NCI-H345 treated with DMSO at 0.1 percent for 48 hours (cell line): Measurements from ENCODE around the gene TTC7B.

Experiments
- DNase-seq: peaks from one replicate; lab custom pipeline; 2025; ENCODE audit not compliant: unreplicated experiment; lab: John Stamatoyannopoulos, UW

The TTC7B gene

DNA sequence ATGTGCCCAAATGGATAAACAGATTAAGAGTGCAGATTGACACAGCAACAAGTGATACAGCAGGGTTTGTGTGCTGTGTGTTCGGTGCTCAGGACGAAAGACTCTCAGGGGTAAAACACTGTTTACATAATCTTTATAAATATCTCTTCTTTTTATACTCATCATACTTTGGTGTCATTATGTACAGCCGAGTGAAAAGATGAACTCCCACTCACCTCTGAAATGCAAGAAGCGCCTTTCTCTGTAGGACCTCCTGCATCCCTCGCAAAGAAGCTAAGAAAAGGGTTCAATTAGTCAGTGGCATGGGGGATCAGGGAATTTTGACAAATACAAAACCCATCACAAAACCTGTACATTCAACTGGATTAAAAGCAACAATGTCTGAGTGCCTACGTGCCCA, 163.6 kb downstream of the TTC7B start:
- no peak for DNase-seq

DNA sequence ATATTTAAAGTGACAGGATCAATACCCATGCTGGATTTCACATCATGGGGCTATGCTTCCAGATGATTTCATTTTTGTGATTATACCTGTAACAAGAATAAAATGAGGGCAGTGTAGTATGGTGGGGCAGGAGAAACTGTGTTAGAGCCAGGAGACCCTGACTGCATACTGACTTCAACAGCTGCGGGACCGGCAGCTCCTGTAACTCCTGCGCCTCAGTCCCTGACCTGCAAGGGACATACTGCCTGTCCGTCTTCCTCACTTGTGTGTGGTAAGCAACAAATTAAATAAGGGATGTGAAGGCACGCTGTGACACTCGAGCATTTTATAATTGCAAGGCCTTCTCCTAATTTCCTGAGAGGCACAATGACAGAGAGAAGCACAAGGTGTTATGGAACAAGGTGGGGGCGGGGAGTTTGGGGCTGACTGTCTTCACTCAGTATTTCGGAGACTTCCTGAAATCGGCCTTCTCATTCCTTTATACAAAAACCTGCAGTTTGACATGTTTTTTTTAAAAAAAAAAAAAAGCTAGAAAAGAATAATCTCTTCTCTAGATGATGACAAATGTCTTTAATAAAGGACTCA, 164.2 kb downstream of the TTC7B start:
- DNase-seq, result no peak

DNA sequence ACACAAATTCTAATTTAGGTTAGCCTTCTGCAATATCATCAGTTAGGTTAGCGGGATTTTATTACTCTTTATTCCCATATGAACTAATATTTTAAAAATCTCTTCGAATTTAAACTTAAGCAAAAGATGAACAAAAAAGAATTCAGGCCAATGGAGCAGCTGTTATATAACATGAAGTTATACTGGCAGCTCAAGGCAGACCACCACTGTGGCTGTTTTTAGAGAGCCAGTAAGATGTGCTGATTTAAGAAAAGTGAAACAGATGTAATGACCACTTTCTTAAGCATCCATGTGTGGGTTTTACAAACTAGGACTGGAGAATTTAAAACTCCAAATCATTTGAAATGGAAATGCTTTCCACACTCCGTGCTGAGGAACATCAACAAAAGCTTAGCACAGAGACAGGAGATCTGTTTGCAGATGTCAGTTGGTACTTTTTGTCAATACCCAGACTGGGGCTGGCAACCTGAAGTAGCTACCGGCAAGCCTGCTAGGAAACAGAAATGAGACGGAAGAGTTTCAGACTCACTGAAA, 164.9 kb downstream of the TTC7B start:
- DNase-seq, result no peak

DNA sequence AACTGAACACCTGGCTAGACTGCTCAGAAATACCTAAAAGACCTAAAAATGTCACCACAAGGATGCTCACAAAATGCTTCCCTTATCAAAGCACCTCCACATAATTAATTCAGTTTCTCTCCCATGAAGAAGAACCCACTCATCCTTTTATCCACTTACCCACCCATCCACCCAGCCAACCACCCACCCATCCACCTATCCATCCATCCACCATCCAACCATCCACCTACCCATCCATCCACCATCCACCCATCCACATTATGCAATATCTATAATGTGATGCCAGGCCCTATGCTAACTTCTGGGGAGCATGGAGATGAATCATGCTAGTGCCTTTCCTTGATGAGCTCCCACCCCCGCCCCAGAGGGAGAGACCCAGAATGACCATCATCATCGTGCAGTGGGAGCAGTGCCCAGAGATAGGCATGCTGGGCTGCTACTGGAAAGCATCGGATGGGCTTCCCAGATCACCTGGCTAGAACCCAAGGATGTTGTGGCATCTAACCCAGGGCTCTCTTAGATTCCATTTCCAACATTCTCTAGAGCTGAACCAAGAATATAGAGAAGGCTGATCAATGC, 166.6 kb downstream of the TTC7B start:
- DNase-seq, result no peak

DNA sequence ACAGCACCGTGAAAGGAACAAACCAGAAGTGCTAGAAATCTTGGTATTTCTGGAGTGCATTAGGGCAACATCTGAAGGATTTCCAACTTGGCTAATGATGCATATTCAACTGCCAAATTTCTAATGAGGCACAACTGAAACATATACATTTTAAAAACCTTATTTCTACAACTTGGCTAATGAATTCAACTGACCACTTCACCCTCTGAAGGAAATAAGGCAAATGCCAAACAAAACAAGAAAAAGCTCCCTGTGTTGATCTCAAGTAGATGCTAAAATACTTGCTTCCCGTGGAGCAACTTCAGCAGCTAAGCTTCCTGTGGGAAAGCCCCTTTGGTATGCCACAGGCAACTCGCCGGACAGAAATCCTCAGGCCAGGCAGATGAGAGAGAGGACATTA, 167.1 kb downstream of the TTC7B start:
- DNase-seq, result no peak

DNA sequence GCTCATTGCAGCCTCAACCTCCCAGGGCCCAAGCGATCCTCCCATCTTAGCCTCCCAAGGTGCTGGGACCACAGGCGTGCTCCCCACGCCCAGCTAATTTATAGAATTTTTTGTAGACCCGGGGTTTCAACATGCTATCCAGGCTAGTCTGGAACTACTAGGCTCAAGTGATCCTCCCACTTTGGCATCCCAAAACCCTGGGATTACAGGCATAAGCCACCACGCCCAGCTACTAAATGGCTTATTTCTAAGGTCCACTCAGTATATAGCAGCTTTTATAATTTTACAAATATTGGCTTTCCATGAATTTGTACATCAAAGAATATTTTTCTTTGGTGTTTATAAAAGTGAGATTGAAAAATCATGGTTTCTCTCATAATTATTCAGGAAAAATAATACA, 167.8 kb downstream of the TTC7B start:
- no peak for DNase-seq

DNA sequence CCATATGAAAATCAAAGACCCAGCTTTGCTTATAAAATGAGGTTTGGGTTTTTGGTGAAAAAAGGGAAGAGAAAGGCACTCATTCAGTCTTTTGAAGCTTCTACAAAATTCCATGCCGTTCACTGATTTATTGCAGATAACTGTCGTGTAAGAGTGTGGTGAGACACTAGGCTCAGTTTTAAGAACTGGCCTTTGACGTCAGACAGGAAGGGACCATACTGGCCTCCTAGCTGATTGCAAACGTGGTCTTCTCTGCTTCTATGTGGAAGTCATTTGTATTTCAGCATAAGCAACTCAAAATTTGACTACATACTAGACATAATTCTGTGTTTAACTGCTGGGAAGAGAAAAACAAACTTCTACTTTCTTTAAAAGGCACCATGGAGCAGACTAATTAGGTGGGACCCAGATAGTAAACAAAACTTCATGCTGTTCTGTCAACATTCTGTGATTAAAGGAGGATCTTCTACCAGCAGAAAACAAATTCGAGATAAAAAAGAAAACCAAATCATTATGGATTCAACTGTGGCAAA, 168.7 kb downstream of the TTC7B start:
- DNase-seq, result no peak

DNA sequence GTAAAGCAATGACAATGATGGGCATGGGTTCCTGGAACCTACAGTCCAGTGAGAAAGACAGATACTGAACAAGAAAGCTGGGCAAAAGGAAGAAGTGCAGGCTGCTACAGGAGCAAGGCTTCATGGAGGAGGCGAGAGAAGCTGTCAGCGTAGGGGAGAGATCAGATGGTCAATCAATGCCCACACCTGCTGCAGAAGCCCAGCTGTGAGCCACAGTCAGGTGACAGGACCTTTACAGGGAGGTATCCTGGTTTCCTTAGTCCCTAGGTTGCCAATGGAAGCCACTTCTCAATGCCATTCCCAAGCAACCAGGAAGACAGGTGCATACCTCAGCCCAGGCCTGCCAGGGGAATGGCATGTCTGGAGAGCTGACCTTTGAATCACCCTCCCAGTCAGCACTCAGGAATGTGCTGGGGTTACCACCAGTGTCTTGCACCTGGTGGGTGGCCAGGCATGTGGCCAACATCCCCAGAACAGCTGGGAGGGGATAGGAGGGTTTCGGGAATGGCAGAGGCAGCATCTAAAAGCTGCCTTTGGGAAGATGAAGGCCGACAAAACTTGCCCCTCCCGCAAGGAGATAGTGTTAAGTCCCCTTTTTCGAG, 170.3 kb downstream of the TTC7B start:
- no peak for DNase-seq

DNA sequence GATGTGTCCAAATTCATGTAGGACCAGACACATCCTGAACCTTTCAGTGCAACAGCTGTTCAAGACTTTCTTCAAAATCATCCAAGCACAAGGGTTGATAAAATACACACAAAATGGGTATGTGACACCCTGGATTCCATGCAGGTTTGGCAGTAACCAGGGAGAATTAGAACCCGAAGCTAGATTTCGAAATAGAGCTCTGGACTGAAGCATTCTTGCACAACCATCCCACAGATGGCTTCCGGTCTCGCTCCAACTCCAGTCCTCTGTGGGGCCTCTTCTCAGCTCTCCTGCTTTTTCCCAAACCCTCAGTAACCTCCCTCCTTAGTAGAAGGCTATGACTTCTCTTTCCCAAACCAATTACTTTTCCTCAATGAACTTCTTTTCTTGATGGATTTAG, 171.3 kb downstream of the TTC7B start:
- no peak for DNase-seq

DNA sequence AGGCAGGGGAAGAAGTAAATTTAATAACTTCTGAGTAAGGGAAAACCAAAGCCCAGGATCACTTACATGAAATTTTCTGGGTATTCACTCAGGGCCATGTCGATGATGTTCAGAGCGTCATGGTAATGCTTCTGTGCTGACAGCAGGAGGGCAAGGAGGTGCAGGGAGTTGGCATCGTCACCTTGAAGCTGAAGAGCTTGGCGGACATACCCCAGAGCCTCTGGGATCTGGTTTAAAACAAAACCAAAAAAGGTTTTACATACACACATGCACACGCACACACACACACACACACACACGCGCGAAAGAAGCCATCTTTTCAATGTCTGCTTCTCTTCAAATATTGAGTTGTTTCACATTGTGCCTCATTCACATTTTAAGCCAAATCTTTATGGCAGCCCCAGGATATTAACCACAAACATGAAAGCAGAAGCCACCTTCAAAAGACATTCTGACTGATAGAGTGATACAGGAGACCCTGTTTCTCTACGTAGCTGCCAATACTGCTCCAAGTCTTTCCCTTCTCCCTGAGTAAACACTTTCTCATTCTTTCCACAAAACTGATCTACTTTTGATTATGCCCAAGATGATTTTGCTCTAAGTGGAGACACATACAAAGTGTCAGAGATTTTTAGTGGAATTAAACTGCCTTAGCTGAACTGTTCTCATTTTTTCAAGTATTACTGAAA, 172.1 kb downstream of the TTC7B start:
- no peak for DNase-seq

DNA sequence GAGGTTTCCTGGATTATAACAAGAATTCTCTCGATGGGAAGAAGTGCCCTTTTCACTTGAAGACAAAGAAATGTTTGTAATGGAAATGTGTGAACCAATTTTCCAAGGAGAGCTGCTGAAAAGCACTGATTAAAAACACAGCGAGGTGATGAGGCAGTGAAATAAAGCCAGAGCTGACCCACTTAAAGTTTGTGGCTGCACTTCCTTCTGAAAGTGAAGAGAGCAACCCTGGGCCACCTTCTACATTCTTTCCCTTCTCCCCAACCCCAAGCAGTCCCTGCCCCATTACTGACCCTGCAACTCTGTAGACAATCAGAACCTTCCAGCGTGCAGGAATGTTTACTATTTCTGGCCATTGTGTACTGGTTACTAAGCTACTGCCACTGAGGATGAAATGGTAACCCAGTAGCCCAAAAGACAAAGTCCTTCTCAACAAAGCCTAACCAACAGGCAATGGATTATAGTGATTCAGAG, 173.9 kb downstream of the TTC7B start:
- DNase-seq, result no peak

DNA sequence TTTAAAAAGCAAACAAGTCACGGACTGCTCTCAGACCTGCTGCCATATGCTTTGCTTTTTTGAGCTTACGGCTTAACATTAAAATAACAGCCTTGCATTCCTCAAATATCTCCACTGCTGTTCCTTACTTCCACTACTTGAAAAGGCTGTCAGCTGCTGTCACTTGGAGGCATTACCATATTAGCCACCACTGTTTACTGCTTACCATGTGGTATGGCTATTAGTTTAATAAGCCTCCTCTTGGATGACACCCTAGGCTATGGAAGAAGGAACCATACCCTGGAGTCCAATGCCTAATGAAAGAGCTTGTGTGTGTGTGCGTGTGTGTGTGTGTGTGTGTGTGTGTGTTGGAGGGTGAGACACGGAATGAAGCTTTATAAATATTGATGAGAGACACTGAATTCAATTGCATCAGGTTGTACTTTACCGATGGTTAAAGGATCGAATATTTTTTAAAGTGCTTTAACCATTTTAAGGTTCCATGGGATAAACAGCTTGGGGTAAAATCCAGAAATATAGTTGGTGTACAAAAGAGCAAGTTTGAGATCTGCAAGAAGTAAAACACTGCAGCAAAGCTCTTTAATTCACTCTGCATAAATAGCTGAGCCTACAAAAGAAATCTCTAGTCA, 174.5 kb downstream of the TTC7B start:
- DNase-seq, result no peak

DNA sequence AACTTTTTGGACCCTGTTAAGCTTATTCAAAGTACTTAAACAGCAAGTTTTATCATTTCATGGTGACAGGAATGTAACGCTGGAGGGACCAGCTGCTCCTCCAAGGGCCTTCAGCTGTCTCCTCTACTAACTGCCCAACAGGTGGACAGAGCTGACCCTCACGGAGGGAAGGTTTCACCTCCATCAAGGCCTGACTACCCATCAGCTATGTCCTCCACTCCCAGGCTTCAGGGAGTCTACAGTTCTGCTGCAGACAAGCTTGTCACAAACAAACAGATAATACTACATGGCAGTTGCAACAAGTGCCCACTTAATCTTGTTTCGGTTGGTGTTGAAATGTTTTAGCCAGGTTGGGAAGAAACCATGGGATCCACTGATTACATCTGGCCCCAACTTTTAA, 175.1 kb downstream of the TTC7B start:
- no peak for DNase-seq

DNA sequence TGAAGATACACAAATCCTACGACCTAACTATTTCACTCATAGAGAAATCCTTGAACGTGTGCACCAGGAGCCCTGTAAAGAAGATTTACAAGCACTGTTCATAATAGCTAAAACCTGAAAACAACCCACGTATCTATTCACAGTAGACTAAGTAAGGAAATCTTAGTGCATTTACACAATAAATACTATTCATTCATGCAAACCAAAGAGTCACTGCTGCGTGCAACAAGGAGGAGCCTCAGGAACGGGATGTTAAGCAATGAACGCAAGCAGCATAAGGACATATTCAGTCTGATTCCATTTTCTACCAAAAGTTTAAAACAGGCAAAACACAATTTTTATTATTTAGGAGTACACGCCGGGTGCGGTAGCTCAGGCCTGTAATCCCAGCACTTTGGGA, 176.6 kb downstream of the TTC7B start:
- no peak for DNase-seq

DNA sequence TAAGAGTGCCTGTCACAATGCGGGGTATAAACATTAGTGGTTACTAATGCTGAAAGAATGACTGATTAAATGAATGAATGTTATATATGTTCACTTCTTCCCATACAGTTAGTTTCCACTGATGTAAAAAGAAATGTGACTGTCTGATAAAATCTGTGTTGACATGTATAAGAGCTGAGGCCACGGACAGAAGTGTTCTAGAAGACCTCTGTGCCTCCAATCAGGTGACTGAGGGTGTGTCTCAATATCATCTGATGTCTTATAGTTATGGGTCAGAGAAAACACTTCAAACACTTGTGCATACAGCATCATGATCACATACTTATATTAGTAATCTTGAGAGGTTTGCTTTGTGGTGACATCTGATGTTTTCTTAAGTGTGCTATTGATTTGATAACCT, 183.4 kb downstream of the TTC7B start:
- no peak for DNase-seq

DNA sequence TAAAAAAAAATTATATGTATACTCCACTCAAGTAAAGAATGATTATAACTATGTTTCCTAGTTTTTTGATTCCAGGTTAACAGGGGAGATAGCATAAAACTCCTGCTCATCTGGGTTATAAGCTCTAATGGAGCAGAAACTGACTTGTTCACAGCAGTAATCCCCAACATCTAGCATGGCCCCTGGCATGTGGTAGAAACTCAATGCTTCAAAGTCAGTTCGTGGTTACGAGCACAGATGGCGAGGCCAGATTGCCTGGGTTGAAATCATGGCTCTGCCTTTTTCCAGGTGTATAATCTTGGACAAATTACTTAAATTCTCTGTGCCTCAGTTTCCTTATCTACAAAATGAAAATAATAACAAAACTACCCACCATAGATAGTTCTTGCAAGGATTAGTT, 183.8 kb downstream of the TTC7B start:
- no peak for DNase-seq

DNA sequence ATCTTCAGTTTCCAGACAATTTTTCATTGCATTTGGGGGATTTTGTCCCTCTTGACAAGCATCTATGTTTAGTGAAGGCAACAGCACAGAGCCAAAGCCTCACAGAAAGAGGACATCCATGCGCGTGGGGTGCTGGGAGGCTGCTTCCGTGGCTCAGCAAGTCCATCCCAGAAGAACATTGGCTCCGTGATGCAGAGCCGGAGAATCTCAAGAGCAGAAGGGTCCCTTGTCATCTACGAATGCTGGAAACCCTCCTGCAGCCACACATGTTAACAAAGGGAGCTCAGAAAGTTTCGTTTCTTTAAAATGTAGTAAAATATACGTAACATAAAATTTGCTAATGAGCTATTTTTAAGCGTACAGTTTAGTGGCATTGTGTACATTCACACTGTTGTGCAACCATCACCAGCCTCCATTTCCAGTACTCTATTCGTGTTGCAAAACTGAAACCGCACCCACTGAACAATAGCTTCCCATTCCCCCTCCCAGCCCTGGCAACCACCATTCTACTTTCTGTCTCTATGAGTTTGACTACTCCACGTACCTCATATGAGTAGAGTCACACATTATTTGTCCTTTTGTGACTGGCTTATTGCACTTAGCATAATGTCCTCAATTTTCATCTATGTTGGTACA, 185.9 kb downstream of the TTC7B start:
- no peak for DNase-seq

DNA sequence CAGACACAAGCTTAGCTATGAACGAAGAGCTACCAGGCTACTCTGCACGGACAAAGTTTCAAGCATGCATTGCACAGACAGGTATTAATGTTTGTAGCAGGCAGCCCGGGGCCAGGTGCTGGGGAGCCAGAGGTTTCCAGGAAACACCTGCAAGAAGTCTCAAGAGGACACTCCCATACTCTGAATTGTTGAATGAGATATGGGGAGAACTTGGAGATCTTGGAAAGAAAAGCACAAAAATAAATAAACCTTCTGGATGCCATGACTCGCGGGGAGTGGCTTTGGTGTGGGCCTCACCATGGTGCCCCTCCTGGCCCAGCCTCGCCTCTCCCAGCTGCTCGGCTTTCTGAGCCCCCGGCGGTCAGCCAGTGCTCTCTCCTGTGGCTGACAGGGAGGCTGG, 186.8 kb downstream of the TTC7B start:
- DNase-seq, result no peak

DNA sequence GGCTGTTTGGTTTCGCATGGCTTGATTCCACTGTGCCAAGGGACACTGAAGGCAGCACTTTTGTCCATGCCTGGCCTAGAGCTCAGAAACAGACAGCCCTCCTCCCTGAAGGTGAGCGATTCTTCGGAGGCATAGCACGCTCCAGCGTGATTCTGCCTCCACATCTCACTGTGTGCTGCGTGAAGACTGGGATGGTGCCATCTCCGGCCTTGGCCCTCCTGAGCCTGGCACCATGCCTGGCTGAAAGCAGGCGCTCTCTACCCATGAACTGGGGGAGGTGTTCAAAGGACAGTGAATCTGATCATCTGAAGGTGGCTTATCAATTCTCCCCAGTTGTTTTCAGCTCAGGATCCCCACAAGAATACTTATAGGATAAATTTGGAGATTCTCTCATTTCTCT, 187.4 kb downstream of the TTC7B start:
- DNase-seq, result no peak

DNA sequence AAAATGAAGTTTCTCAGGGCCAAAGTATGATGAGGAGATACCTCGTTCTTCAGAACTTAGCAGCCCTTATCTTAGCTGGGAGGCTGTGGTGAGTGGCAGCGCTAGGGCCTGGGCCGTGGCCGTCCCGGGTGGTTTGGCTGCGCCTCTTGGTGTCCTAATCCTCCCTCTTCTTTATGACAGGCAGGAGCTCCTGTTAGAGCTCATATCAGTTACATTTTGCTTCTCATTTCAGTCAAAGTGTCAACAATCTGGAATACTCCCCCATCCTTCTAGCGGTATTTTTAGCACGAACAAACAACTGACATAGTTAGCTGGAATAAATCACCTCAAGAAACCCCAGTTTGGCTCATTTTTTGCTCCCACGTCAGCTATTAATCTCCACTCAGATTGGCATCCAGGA, 188.8 kb downstream of the TTC7B start:
- no peak for DNase-seq

DNA sequence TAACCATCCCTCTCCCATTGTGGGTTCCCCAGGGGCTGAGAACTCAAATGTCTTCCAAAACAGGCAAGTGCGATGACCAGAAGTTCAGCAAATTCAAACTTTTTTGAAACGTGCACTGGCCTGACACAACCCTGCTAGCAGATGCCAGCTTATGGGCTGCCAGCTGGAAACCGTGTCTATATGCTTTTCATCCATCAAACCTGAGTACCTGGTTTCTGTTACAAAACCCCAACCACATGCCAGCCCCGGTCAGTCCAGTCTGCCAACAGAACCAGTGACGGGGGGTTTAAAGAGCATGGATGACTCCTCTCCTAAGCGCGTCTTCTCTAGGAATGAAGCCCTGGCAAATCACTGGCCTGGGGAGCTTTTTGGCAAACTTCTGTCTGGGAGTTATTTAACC, 189.7 kb downstream of the TTC7B start:
- no peak for DNase-seq
